Uterus (tissue), 2 donors: Measurements from ENCODE around the gene UBASH3A.

Experiments used
- POLR2A ChIP-seq, 2 donors: fragments of 450-650 bp; IDR thresholded peaks; one replicate each; pipeline ENCODE4 v1.6.1; 2016; ENCODE audit warnings: antibody characterized with exemption in 2 of 2, mild to moderate bottlenecking in 1 of 2, moderate library complexity in 1 of 2
- TF ChIP-seq, protein P1 (sequence below), 4 experiments: fragments of 200-600 bp in 2 of 4; fragments of 450-650 bp in 2 of 4; sonication (generic) in 2 of 4; IDR thresholded peaks; one replicate each; pipeline ENCODE4 v1.5.1; 2016 to 2019; ENCODE audit warnings: antibody characterized with exemption in 4 of 4, mild to moderate bottlenecking in 2 of 4, moderate library complexity in 1 of 4

DNA sequence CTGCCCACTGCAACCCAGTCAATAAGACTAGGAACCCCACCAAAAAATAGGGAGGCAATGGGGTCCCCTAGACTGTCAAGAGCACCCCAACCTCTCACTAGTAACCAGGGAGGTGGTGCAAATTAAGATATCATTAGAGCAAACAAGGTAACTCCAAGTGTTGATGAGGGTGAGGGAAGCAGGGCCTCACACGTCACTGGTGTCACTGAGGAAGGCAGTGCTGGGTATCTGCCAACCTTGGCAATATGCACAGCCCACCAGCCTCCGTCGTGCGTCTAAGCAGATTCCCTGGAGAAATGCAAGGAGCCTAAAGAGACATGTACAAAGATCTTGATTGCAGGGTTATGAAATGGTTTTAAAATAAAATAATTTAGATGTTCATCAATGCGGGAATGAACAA is 3.8 kb downstream of the UBASH3A start:
- TF ChIP-seq, protein P1, sequence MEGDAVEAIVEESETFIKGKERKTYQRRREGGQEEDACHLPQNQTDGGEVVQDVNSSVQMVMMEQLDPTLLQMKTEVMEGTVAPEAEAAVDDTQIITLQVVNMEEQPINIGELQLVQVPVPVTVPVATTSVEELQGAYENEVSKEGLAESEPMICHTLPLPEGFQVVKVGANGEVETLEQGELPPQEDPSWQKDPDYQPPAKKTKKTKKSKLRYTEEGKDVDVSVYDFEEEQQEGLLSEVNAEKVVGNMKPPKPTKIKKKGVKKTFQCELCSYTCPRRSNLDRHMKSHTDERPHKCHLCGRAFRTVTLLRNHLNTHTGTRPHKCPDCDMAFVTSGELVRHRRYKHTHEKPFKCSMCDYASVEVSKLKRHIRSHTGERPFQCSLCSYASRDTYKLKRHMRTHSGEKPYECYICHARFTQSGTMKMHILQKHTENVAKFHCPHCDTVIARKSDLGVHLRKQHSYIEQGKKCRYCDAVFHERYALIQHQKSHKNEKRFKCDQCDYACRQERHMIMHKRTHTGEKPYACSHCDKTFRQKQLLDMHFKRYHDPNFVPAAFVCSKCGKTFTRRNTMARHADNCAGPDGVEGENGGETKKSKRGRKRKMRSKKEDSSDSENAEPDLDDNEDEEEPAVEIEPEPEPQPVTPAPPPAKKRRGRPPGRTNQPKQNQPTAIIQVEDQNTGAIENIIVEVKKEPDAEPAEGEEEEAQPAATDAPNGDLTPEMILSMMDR (IDR thresholded peaks at IDR 0.05) = no peak
- TF ChIP-seq POLR2A (IDR thresholded peaks at IDR 0.05) = no peak
